ENCODE measurements around the gene TRIP12. TPM values are rescaled to one million over a fixed set of nuclear protein-coding genes. Genes with fewer than 3 reads are reported as not detected.

Gene TRIP12
- total RNA-seq, 1 experiment from 2014 or later: 368 TPM

DNA sequence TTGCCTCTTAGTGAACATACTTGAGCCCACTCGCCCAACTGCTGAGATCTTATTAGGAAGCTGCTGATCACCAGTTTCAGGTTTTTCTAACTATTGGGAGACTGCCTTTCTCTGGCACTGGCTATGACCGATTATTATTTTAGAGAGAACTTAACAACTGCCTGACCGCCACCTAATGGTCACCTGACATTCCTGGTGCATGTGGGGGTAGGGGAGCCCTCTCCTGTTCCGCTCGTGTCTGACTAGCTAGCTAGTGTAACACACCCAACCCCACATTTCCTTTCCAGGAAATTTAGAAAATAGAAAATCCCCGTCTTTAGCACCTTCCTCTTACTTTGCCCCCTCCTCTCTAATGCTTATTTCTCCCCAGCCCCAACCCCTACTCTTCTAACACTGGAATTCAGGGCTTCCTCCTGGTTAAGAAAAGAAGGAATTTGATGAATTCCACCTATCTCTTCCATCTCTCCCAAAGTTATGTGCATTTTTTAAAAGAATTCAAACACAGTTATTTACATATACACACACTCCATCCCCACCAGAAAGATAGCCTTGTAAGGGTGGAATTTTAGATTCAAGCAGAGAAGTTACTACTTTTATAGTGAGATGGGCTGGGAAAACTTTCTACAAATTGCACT is 188.1 kb downstream of the TRIP12 start:
- BruUV-seq (replicated peaks): no TSS peak
- Histone ChIP-seq H3K27me3 (ENCODE audit: control insufficient read depth, insufficient read depth, low read length) (no peaks in the 10 kb centered on the region), H3K4me3 (ENCODE audit: low read depth in 2 of 2, low read length in 2 of 2) (no peak overlapping the region), H3K4me1 (ENCODE audit: control insufficient read depth, insufficient read depth, low read length) (no peaks in the 10 kb centered on the region), H3K36me3 (ENCODE audit: control insufficient read depth, insufficient read depth, low read length) (no peaks in the 10 kb centered on the region), H3K9me3 (ENCODE audit: control insufficient read depth, insufficient read depth, low read depth, low read length) (peaks cover 18% of the 10 kb centered on the region; the same call in 1 of the 2 replicates), H3K27ac (ENCODE audit: low read length) (no peak overlapping the region)
- in situ Hi-C loops (cut with HindIII; ENCODE audit: low pct_unique_long_range_greater_than_20kb, low sequenced_read_pairs) (no loop called here), intact Hi-C loops (cut with micrococcal nuclease; ENCODE audit: unreplicated experiment) (no loop called here)
- CTCF ChIA-PET: interaction anchor here (0.6 kb wide), 1 partner anchor 56 kb away, joined by 4 read pairs; no protein-coding TSS in a partner anchor
- POLR2A ChIA-PET: no interaction called here
- ATAC-seq (no peak), DNase-seq (ENCODE audit: low read depth, low spot score) (no peak)
- TF ChIP-seq SIN3A (IDR thresholded peaks at IDR 0.05; ENCODE audit: borderline replicate concordance, insufficient read depth, low read depth, low read length): no peak
- TF ChIP-seq, protein P1, sequence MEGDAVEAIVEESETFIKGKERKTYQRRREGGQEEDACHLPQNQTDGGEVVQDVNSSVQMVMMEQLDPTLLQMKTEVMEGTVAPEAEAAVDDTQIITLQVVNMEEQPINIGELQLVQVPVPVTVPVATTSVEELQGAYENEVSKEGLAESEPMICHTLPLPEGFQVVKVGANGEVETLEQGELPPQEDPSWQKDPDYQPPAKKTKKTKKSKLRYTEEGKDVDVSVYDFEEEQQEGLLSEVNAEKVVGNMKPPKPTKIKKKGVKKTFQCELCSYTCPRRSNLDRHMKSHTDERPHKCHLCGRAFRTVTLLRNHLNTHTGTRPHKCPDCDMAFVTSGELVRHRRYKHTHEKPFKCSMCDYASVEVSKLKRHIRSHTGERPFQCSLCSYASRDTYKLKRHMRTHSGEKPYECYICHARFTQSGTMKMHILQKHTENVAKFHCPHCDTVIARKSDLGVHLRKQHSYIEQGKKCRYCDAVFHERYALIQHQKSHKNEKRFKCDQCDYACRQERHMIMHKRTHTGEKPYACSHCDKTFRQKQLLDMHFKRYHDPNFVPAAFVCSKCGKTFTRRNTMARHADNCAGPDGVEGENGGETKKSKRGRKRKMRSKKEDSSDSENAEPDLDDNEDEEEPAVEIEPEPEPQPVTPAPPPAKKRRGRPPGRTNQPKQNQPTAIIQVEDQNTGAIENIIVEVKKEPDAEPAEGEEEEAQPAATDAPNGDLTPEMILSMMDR (IDR thresholded peaks at IDR 0.05): peak; percentile 13

DNA sequence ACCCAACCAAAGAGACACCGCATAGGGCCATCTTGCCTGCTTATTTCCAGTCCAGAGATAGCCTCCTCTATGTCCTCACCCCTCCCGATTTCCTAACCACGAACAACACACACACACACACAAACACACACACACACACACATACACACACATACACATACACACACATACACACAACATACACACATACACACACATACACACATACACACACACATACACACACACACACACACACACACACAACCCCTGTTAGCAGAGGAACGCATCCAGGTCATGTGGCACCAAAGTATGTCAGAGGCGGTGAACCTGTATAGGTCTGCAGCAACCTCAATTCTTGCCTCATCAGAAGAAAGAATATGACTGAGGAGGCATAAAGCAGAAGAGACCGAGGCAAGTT is 188.9 kb downstream of the TRIP12 start:
- Histone ChIP-seq H3K36me3 (ENCODE audit: control insufficient read depth, insufficient read depth, low read length) (no peaks in the 10 kb centered on the region), H3K9me3 (ENCODE audit: control insufficient read depth, insufficient read depth, low read depth, low read length) (peaks cover 11% of the 10 kb centered on the region; the same call in 1 of the 2 replicates), H3K4me3 (ENCODE audit: low read depth in 2 of 2, low read length in 2 of 2) (no peak overlapping the region), H3K4me1 (ENCODE audit: control insufficient read depth, insufficient read depth, low read length) (no peaks in the 10 kb centered on the region), H3K27ac (ENCODE audit: low read length) (no peak overlapping the region), H3K27me3 (ENCODE audit: control insufficient read depth, insufficient read depth, low read length) (no peaks in the 10 kb centered on the region)
- in situ Hi-C loops (cut with HindIII; ENCODE audit: low pct_unique_long_range_greater_than_20kb, low sequenced_read_pairs) (no loop called here), intact Hi-C loops (cut with micrococcal nuclease; ENCODE audit: unreplicated experiment) (no loop called here)
- CTCF ChIA-PET: interaction anchor here (0.6 kb wide), 1 partner anchor 55 kb away, joined by 4 read pairs; no protein-coding TSS in a partner anchor
- TF ChIP-seq SIN3A (IDR thresholded peaks at IDR 0.05; ENCODE audit: borderline replicate concordance, insufficient read depth, low read depth, low read length) (no peak), POLR2AphosphoS5 (IDR thresholded peaks at IDR 0.05; ENCODE audit: low read depth, low read length) (no peak), TCF7L2 (IDR thresholded peaks at IDR 0.05; ENCODE audit: low read depth, low read length) (no peak)
- TF ChIP-seq, protein P2, sequence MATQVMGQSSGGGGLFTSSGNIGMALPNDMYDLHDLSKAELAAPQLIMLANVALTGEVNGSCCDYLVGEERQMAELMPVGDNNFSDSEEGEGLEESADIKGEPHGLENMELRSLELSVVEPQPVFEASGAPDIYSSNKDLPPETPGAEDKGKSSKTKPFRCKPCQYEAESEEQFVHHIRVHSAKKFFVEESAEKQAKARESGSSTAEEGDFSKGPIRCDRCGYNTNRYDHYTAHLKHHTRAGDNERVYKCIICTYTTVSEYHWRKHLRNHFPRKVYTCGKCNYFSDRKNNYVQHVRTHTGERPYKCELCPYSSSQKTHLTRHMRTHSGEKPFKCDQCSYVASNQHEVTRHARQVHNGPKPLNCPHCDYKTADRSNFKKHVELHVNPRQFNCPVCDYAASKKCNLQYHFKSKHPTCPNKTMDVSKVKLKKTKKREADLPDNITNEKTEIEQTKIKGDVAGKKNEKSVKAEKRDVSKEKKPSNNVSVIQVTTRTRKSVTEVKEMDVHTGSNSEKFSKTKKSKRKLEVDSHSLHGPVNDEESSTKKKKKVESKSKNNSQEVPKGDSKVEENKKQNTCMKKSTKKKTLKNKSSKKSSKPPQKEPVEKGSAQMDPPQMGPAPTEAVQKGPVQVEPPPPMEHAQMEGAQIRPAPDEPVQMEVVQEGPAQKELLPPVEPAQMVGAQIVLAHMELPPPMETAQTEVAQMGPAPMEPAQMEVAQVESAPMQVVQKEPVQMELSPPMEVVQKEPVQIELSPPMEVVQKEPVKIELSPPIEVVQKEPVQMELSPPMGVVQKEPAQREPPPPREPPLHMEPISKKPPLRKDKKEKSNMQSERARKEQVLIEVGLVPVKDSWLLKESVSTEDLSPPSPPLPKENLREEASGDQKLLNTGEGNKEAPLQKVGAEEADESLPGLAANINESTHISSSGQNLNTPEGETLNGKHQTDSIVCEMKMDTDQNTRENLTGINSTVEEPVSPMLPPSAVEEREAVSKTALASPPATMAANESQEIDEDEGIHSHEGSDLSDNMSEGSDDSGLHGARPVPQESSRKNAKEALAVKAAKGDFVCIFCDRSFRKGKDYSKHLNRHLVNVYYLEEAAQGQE (IDR thresholded peaks at IDR 0.05; ENCODE audit: insufficient read depth in 1 of 2, low read depth in 2 of 2, low read length in 1 of 2): no peak
- TF ChIP-seq, protein P1 (IDR thresholded peaks at IDR 0.05): no peak
- POLR2A ChIA-PET: no interaction called here
- ATAC-seq: no peak
- no TSS peak for BruUV-seq (replicated peaks)
- no peak for DNase-seq (ENCODE audit: low read depth, low spot score)
